HepG2 (cell line): ENCODE data around the gene USP24. TPM values are rescaled to one million over a fixed set of nuclear protein-coding genes. Genes with fewer than 3 reads are reported as not detected.

Experiments used
- BCL6 ChIP-seq: IDR thresholded peaks from 2 replicates; pipeline ENCODE4 v1.6.1; 2016; ENCODE audit warnings: missing genetic modification reagents, missing compliant biosample characterization
- BORCS8-MEF2B ChIP-seq: sonication (generic); formaldehyde crosslinking; IDR thresholded peaks from 2 replicates; pipeline ENCODE4 v1.8.0; 2022; ENCODE audit warnings: mild to moderate bottlenecking, missing genetic modification reagents
- FOSL1 ChIP-seq: sonication (generic); formaldehyde crosslinking; IDR thresholded peaks from 2 replicates; pipeline ENCODE4 v1.9.0; 2021; ENCODE audit warnings: missing genetic modification reagents, borderline replicate concordance
- FOXA1 ChIP-seq, 2 experiments: fragments of 450-650 bp in 1 of 2; sonication (generic) in 1 of 2; formaldehyde crosslinking in 1 of 2; IDR thresholded peaks; 2 replicates each; pipeline versions ENCODE4 v1.4.0 to v1.6.1; 2016 to 2020; ENCODE audit warnings: missing genetic modification reagents in 1 of 2
- FOXC1 ChIP-seq: sonication (generic); formaldehyde crosslinking; IDR thresholded peaks from 2 replicates; pipeline ENCODE4 v1.8.0; 2022; ENCODE audit warnings: mild to moderate bottlenecking, missing genetic modification reagents, borderline replicate concordance
- FOXK2 ChIP-seq: fragments of 450-650 bp; IDR thresholded peaks from 2 replicates; pipeline ENCODE4 v1.6.1; 2016
- FOXO1 ChIP-seq: sonication (generic); formaldehyde crosslinking; IDR thresholded peaks from 2 replicates; pipeline ENCODE4 v1.4.0; 2020; ENCODE audit warnings: missing genetic modification reagents
- FOXP1 ChIP-seq, 2 experiments: fragments of 450-650 bp in 1 of 2; IDR thresholded peaks; 2 replicates each; pipeline ENCODE4 v1.6.1; 2017 to 2018; ENCODE audit warnings: antibody characterized with exemption in 1 of 2
- HMG20B ChIP-seq: conservative IDR thresholded peaks from 2 replicates; pipeline ENCODE4 v1.6.1; 2016; ENCODE audit warnings: missing genetic modification reagents, missing compliant biosample characterization
- HNRNPUL1 ChIP-seq: fragments of 200-400 bp; formaldehyde crosslinking; IDR thresholded peaks from 2 replicates; pipeline ENCODE4 v1.6.1; 2017; ENCODE audit warnings: low read depth, mild to moderate bottlenecking, low read length, moderate library complexity
- IRF2 ChIP-seq: IDR thresholded peaks from 2 replicates; pipeline ENCODE4 v1.6.1; 2018; ENCODE audit warnings: missing genetic modification reagents, missing compliant biosample characterization
- KAT2B ChIP-seq: fragments of 150-350 bp; IDR thresholded peaks from 2 replicates; pipeline ENCODE4 v1.6.1; 2014; ENCODE audit warnings: low read depth, low read length, borderline replicate concordance
- PHF20 ChIP-seq: sonication (generic); formaldehyde crosslinking; IDR thresholded peaks from 2 replicates; pipeline ENCODE4 v1.5.0; 2020; ENCODE audit warnings: mild to moderate bottlenecking, missing genetic modification reagents
- PRMT3 ChIP-seq: sonication (generic); formaldehyde crosslinking; IDR thresholded peaks from 2 replicates; pipeline ENCODE4 v1.8.1; 2022; ENCODE audit warnings: low read depth, mild to moderate bottlenecking, moderate library complexity, missing genetic modification reagents, borderline replicate concordance
- SRF ChIP-seq: IDR thresholded peaks from 2 replicates; pipeline ENCODE4 v1.6.1; 2011; ENCODE audit warnings: mild to moderate bottlenecking, low read depth, low read length, moderate library complexity
- SRY ChIP-seq: sonication (generic); formaldehyde crosslinking; IDR thresholded peaks from 2 replicates; pipeline ENCODE4 v1.8.0; 2022; ENCODE audit warnings: mild to moderate bottlenecking, missing genetic modification reagents
- YEATS2 ChIP-seq: sonication (generic); formaldehyde crosslinking; IDR thresholded peaks from 2 replicates; pipeline ENCODE4 v1.4.0; 2020; ENCODE audit warnings: missing genetic modification reagents, borderline replicate concordance
- ZNF326 ChIP-seq: sonication (generic); formaldehyde crosslinking; IDR thresholded peaks from 2 replicates; pipeline ENCODE4 v1.4.0; 2020; ENCODE audit warnings: missing genetic modification reagents, borderline replicate concordance
- ZNF557 ChIP-seq: sonication (generic); formaldehyde crosslinking; IDR thresholded peaks from 2 replicates; pipeline ENCODE4 v1.4.0; 2020; ENCODE audit warnings: missing genetic modification reagents
- ZNF567 ChIP-seq: sonication (generic); formaldehyde crosslinking; IDR thresholded peaks from 2 replicates; pipeline ENCODE4 v1.8.1; 2023; ENCODE audit warnings: mild to moderate bottlenecking, missing genetic modification reagents, borderline replicate concordance
- ZNF746 ChIP-seq: sonication (generic); formaldehyde crosslinking; IDR thresholded peaks from 2 replicates; pipeline ENCODE4 v1.8.0; 2022; ENCODE audit warnings: mild to moderate bottlenecking, missing genetic modification reagents
- ZSCAN12 ChIP-seq: sonication (generic); formaldehyde crosslinking; IDR thresholded peaks from 2 replicates; pipeline ENCODE4 v1.9.0; 2021; ENCODE audit warnings: mild to moderate bottlenecking, missing genetic modification reagents
- polyA plus RNA-seq, 8 experiments: library from polyadenylated mRNA; depleted of rRNA in 3 of 8; stranded (reverse) in 7 of 8; unstranded in 1 of 8; fragments of >200 nt; fragmentation: Illumina TruSeq in 4 of 8; extraction: Trizol in 4 of 8; gene quantifications; 2 replicates each; pipeline versions ENCODE4 v1.2.1 to v1.2.3, GENCODE V29; 2011 to 2016; ENCODE audit warnings: low read depth in 4 of 8, missing spikeins in 1 of 8, mixed read lengths in 1 of 8; ENCODE audit not compliant: insufficient read depth in 1 of 8
- total RNA-seq, 5 experiments: library from RNA; depleted of rRNA; stranded (reverse); fragments of >200 nt; fragmentation: Illumina TruSeq; extraction: Trizol; gene quantifications; 2 replicates each; pipeline ENCODE4 v1.2.3, GENCODE V29; 2016; ENCODE audit warnings: low read depth in 1 of 5
- TF ChIP-seq, protein P1 (sequence below): sonication (generic); formaldehyde crosslinking; IDR thresholded peaks from 2 replicates; pipeline ENCODE4 v1.4.0; 2020; ENCODE audit warnings: low read depth, mild to moderate bottlenecking, missing genetic modification reagents
- TF ChIP-seq, protein P2 (sequence below): sonication (generic); formaldehyde crosslinking; IDR thresholded peaks from 2 replicates; pipeline ENCODE4 v1.4.0; 2020; ENCODE audit warnings: mild to moderate bottlenecking, missing genetic modification reagents
- TF ChIP-seq, protein P3 (sequence below): sonication (generic); formaldehyde crosslinking; IDR thresholded peaks from 2 replicates; pipeline ENCODE4 v1.8.1; 2023; ENCODE audit warnings: mild to moderate bottlenecking, missing genetic modification reagents

The USP24 gene
- total and polyA plus RNA-seq, 2 of the 13 experiments (the other 11 are each of a cell fraction or from before 2014, with no cell fraction given), result 18.8 to 47.6 TPM

DNA sequence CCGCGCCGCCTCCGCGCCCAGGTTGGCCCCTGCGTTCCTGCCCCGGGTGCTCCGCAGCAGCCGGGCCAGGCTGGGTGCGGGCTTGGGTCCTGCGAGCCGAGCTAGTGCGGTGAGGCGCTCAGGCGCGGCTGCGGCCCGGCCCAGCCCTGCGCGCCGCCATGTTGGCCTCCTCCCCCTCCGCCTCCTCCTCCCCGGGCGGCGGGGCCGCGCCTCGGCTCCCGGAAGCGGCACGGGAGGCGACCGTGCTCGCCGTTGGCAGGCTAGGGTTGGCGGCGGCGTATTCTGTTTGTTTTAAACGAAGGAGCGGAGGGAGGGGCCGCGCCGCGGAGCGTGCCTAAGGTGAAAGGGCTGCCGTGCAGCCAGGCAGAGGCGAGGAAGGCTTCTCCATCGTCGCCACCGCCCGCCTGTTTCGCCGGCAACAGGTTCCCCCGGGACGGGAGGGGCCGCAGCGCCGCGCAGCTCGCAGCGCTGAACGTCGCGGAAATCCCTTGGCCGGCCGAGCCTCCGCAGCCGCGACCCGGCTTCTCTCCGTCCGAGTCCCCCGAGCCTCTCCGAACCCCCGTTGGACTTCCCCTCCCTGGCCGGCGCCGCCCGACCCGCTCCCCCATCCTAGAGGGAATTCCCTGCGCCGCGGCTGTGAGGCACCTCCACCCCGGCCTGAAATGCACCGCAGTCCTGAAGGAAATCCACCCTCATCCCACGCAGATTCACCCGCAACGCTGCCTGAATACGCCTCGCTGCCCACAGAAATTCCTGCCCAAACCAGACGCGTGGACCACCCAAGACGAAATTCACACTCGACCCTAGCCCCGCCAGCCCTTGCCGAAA, at the start of gene USP24 (continued):
- TF ChIP-seq, protein P1, sequence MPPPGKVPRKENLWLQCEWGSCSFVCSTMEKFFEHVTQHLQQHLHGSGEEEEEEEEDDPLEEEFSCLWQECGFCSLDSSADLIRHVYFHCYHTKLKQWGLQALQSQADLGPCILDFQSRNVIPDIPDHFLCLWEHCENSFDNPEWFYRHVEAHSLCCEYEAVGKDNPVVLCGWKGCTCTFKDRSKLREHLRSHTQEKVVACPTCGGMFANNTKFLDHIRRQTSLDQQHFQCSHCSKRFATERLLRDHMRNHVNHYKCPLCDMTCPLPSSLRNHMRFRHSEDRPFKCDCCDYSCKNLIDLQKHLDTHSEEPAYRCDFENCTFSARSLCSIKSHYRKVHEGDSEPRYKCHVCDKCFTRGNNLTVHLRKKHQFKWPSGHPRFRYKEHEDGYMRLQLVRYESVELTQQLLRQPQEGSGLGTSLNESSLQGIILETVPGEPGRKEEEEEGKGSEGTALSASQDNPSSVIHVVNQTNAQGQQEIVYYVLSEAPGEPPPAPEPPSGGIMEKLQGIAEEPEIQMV (CRISPR knock-in tag), result no peak
- TF ChIP-seq ZSCAN12 (CRISPR knock-in tag) (no peak), KAT2B (no peak), SRY (peak; percentile 78), ZNF326 (no peak), ZNF746 (CRISPR knock-in tag) (peak; percentile 28; the same call in 1 of the 2 replicates), FOXO1 (peak; percentile 53; the same call in 1 of the 2 replicates), ZNF567 (no peak), FOSL1 (CRISPR knock-in tag) (no peak), ZNF557 (no peak), FOXC1 (CRISPR knock-in tag) (peak; percentile 54; the same call in 1 of the 2 replicates), IRF2 (CRISPR knock-in tag) (peak; percentile 60; the same call in 1 of the 2 replicates), HNRNPUL1 (no peak), YEATS2 (CRISPR knock-in tag) (peak; percentile 77; the same call in 1 of the 2 replicates), SRF (no peak), HMG20B (CRISPR knock-in tag) (no peak), BORCS8-MEF2B (CRISPR knock-in tag) (no peak; the same call in 1 of the 2 replicates), FOXA1 (IDR thresholded peaks at IDR 0.05) (no peak), FOXA1 (CRISPR knock-in tag; IDR thresholded peaks at IDR 0.05) (peak; percentile 44; the same call in 1 of the 2 replicates), BCL6 (0 out of 2 replicates have a peak, but pooled peaks have one; percentile 35), FOXK2 (no peak), PHF20 (peak; percentile 36; the same call in 1 of the 2 replicates), PRMT3 (CRISPR knock-in tag) (no peak; the same call in 1 of the 2 replicates), FOXP1 (IDR thresholded peaks at IDR 0.05) (no peak), FOXP1 (CRISPR knock-in tag; IDR thresholded peaks at IDR 0.05) (peak; percentile 43; the same call in 1 of the 2 replicates)
- TF ChIP-seq, protein P2, sequence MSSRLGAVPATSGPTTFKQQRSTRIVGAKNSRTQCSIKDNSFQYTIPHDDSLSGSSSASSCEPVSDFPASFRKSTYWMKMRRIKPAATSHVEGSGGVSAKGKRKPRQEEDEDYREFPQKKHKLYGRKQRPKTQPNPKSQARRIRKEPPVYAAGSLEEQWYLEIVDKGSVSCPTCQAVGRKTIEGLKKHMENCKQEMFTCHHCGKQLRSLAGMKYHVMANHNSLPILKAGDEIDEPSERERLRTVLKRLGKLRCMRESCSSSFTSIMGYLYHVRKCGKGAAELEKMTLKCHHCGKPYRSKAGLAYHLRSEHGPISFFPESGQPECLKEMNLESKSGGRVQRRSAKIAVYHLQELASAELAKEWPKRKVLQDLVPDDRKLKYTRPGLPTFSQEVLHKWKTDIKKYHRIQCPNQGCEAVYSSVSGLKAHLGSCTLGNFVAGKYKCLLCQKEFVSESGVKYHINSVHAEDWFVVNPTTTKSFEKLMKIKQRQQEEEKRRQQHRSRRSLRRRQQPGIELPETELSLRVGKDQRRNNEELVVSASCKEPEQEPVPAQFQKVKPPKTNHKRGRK, result no peak
- TF ChIP-seq, protein P3, sequence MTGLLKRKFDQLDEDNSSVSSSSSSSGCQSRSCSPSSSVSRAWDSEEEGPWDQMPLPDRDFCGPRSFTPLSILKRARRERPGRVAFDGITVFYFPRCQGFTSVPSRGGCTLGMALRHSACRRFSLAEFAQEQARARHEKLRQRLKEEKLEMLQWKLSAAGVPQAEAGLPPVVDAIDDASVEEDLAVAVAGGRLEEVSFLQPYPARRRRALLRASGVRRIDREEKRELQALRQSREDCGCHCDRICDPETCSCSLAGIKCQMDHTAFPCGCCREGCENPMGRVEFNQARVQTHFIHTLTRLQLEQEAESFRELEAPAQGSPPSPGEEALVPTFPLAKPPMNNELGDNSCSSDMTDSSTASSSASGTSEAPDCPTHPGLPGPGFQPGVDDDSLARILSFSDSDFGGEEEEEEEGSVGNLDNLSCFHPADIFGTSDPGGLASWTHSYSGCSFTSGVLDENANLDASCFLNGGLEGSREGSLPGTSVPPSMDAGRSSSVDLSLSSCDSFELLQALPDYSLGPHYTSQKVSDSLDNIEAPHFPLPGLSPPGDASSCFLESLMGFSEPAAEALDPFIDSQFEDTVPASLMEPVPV (CRISPR knock-in tag), result no peak
